HepG2 (cell line): ENCODE measurements around the gene COL27A1. TPM values are rescaled to one million over a fixed set of nuclear protein-coding genes. Genes with fewer than 3 reads are reported as not detected.

ENCODE experiments used
- ADNP ChIP-seq: sonication (generic); formaldehyde crosslinking; IDR thresholded peaks from 2 replicates; pipeline ENCODE4 v1.4.0; 2020; ENCODE audit warnings: missing genetic modification reagents
- CENPT ChIP-seq: sonication (generic); formaldehyde crosslinking; IDR thresholded peaks from 2 replicates; pipeline ENCODE4 v1.8.0; 2022; ENCODE audit warnings: low read depth, mild to moderate bottlenecking, moderate library complexity, missing genetic modification reagents
- EED ChIP-seq: sonication (generic); formaldehyde crosslinking; IDR thresholded peaks from 2 replicates; pipeline ENCODE4 v1.5.0; 2020; ENCODE audit warnings: mild to moderate bottlenecking, missing genetic modification reagents
- EZH2 ChIP-seq: conservative IDR thresholded peaks from 2 replicates; pipeline ENCODE4 v1.6.1; 2012; ENCODE audit warnings: mild to moderate bottlenecking, low read depth, low read length, moderate library complexity
- HDAC1 ChIP-seq: sonication (generic); formaldehyde crosslinking; IDR thresholded peaks from 2 replicates; pipeline ENCODE4 v1.5.1; 2020; ENCODE audit warnings: mild to moderate bottlenecking, missing genetic modification reagents
- HOXA7 ChIP-seq: sonication (generic); formaldehyde crosslinking; IDR thresholded peaks from 2 replicates; pipeline ENCODE4 v1.8.1; 2022; ENCODE audit warnings: mild to moderate bottlenecking, missing genetic modification reagents, moderate library complexity
- IRF2 ChIP-seq: IDR thresholded peaks from 2 replicates; pipeline ENCODE4 v1.6.1; 2018; ENCODE audit warnings: missing genetic modification reagents, missing compliant biosample characterization
- ISX ChIP-seq: sonication (generic); formaldehyde crosslinking; conservative IDR thresholded peaks from 2 replicates; pipeline ENCODE4 v1.5.0; 2020; ENCODE audit warnings: missing genetic modification reagents
- KDM5B ChIP-seq: sonication (generic); formaldehyde crosslinking; IDR thresholded peaks from 2 replicates; pipeline ENCODE4 v1.4.0; 2020; ENCODE audit warnings: missing genetic modification reagents, mild to moderate bottlenecking, borderline replicate concordance
- KLF15 ChIP-seq: sonication (generic); formaldehyde crosslinking; IDR thresholded peaks from 2 replicates; pipeline ENCODE4 v1.8.1; 2023; ENCODE audit warnings: borderline replicate concordance, mild to moderate bottlenecking, inconsistent platforms, missing genetic modification reagents, mixed read lengths
- MAFK ChIP-seq, 2 experiments: IDR thresholded peaks in 1 of 2; conservative IDR thresholded peaks in 1 of 2; 2 replicates each; pipeline ENCODE4 v1.6.1; 2011; ENCODE audit warnings: improper control_type of control experiment in 2 of 2, low read length in 2 of 2
- MATR3 ChIP-seq: sonication (generic); formaldehyde crosslinking; IDR thresholded peaks from 2 replicates; pipeline ENCODE4 v1.4.0; 2020; ENCODE audit warnings: missing genetic modification reagents
- MBNL3 ChIP-seq: fragments of 250-450 bp; sonication (Bioruptor Pico); conservative IDR thresholded peaks from 2 replicates; pipeline ENCODE4 v1.8.0; 2022; ENCODE audit warnings: mild to moderate bottlenecking, inconsistent platforms
- MED1 ChIP-seq: sonication (generic); formaldehyde crosslinking; IDR thresholded peaks from 2 replicates; pipeline ENCODE4 v1.4.0; 2020; ENCODE audit warnings: missing genetic modification reagents
- MEF2D ChIP-seq: sonication (generic); formaldehyde crosslinking; IDR thresholded peaks from 2 replicates; pipeline ENCODE4 v1.5.1; 2020; ENCODE audit warnings: mild to moderate bottlenecking, missing genetic modification reagents
- RBM22 ChIP-seq: fragments of 200-400 bp; formaldehyde crosslinking; optimal IDR thresholded peaks from 2 replicates; pipeline ENCODE3; 2017; ENCODE audit warnings: mild to moderate bottlenecking, low read length, moderate library complexity
- SMYD3 ChIP-seq: sonication (generic); formaldehyde crosslinking; IDR thresholded peaks from 2 replicates; pipeline ENCODE4 v1.8.1; 2023; ENCODE audit warnings: mild to moderate bottlenecking, missing genetic modification reagents
- TBL1XR1 ChIP-seq: fragments of 150-350 bp; IDR thresholded peaks from 2 replicates; pipeline ENCODE4 v1.6.1; 2014; ENCODE audit warnings: borderline replicate concordance, low read length; ENCODE audit not compliant: partially characterized antibody
- TBP ChIP-seq: sonication (generic); formaldehyde crosslinking; IDR thresholded peaks from 2 replicates; pipeline ENCODE4 v1.5.0; 2020; ENCODE audit warnings: missing genetic modification reagents
- TSC22D2 ChIP-seq: sonication (generic); formaldehyde crosslinking; IDR thresholded peaks from 2 replicates; pipeline ENCODE4 v1.5.1; 2020; ENCODE audit warnings: missing genetic modification reagents, mild to moderate bottlenecking, borderline replicate concordance
- ZNF296 ChIP-seq: sonication (generic); formaldehyde crosslinking; conservative IDR thresholded peaks from 2 replicates; pipeline ENCODE4 v1.5.0; 2020; ENCODE audit warnings: mild to moderate bottlenecking, missing genetic modification reagents
- ZNF333 ChIP-seq: sonication (generic); formaldehyde crosslinking; IDR thresholded peaks from 2 replicates; pipeline ENCODE4 v1.4.0; 2020; ENCODE audit warnings: mild to moderate bottlenecking, missing genetic modification reagents, borderline replicate concordance
- ZNF383 ChIP-seq: sonication (generic); formaldehyde crosslinking; IDR thresholded peaks from 2 replicates; pipeline ENCODE4 v1.4.0; 2020; ENCODE audit warnings: missing genetic modification reagents, mild to moderate bottlenecking, borderline replicate concordance
- ZNF549 ChIP-seq: sonication (generic); formaldehyde crosslinking; IDR thresholded peaks from 2 replicates; pipeline ENCODE4 v1.5.0; 2020; ENCODE audit warnings: missing genetic modification reagents
- polyA plus RNA-seq, 8 experiments: library from polyadenylated mRNA; depleted of rRNA in 3 of 8; stranded (reverse) in 7 of 8; unstranded in 1 of 8; fragments of >200 nt; fragmentation: Illumina TruSeq in 4 of 8; extraction: Trizol in 4 of 8; gene quantifications; 2 replicates each; pipeline versions ENCODE4 v1.2.1 to v1.2.3, GENCODE V29; 2011 to 2016; ENCODE audit warnings: low read depth in 4 of 8, missing spikeins in 1 of 8, mixed read lengths in 1 of 8; ENCODE audit not compliant: insufficient read depth in 1 of 8
- total RNA-seq, 5 experiments: library from RNA; depleted of rRNA; stranded (reverse); fragments of >200 nt; fragmentation: Illumina TruSeq; extraction: Trizol; gene quantifications; 2 replicates each; pipeline ENCODE4 v1.2.3, GENCODE V29; 2016; ENCODE audit warnings: low read depth in 1 of 5
- TF ChIP-seq, protein P1 (sequence below): sonication (generic); formaldehyde crosslinking; IDR thresholded peaks from 2 replicates; pipeline ENCODE4 v1.5.1; 2020; ENCODE audit warnings: missing genetic modification reagents, mild to moderate bottlenecking, borderline replicate concordance
- TF ChIP-seq, protein P2 (sequence below): sonication (generic); formaldehyde crosslinking; IDR thresholded peaks from 2 replicates; pipeline ENCODE4 v1.5.1; 2020; ENCODE audit warnings: missing genetic modification reagents, mild to moderate bottlenecking, borderline replicate concordance
- TF ChIP-seq, protein P3 (sequence below): sonication (generic); formaldehyde crosslinking; IDR thresholded peaks from 2 replicates; pipeline ENCODE4 v1.4.0; 2020; ENCODE audit warnings: missing genetic modification reagents, borderline replicate concordance

COL27A1 gene
- total and polyA plus RNA-seq, 2 of the 13 experiments (the other 11 are each of a cell fraction or from before 2014, with no cell fraction given) = 71.3 to 89.1 TPM

DNA sequence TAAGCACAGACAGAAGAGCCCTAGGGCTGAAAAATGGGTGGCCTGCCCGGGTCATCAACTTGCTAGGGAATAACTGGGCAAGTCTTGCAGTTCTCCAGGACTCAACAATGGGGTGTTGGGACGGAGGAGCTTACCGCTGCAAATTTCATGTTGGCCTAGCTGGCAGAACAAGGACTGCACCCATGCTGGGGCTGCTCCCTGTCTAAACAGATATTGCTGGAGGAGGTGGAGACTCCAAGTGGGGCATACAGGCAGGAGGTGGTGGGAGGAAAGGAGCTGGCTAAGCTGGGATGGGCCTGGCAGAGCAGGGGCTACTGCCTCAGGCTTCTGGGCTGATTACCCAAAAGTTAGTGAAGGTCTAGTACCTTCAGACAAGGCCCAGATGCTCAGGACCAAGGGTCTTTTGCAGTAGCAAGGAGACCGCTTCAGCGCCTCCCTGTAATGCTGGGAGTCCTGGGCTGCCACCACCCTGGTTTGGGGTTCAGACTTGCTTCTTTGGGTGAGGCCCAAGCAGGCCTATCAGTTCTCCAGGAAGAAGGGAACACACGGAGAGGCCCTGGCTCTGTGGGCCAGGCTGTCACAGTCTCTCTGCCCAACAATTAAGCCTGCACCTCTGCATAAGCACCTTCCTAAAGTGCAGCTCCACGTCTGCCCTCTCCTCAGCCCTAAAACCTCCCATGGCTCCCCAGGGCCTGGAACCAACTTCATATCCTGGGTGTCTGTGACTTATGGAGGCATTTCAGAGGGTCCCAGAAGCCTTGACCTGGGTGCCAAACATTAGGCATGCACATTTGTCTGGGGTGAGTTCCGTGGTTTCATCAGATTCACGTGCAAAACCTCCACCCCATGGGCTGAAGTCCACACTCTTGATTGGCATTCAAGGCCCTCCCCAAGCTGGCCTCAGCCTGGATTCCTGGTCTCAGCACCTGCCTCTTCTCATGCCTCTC lies 32.0 kb upstream of the COL27A1 start (continued):
- TF ChIP-seq ISX (CRISPR knock-in tag) (no peak), ADNP (peak; percentile 76; the same call in 1 of the 2 replicates), HDAC1 (CRISPR knock-in tag) (no peak), TBP (CRISPR knock-in tag) (no peak), ZNF333 (no peak), ZNF549 (CRISPR knock-in tag) (no peak), EZH2 (no peak), CENPT (no peak), MBNL3 (no peak), SMYD3 (CRISPR knock-in tag) (no peak), MATR3 (no peak), ZNF383 (CRISPR knock-in tag) (no peak), MED1 (CRISPR knock-in tag) (peak; percentile 88), MAFK (conservative IDR thresholded peaks at IDR 0.05 in 1 of 2, IDR thresholded peaks at IDR 0.05 in 1 of 2; ENCODE audit: low read length in 2 of 2) (no peak), TSC22D2 (no peak), TBL1XR1 (no peak), RBM22 (no peak), IRF2 (CRISPR knock-in tag) (no peak), MEF2D (CRISPR knock-in tag) (no peak), KDM5B (no peak), ZNF296 (no peak), HOXA7 (CRISPR knock-in tag) (no peak), KLF15 (CRISPR knock-in tag) (no peak), EED (CRISPR knock-in tag) (no peak)
- TF ChIP-seq, protein P1, sequence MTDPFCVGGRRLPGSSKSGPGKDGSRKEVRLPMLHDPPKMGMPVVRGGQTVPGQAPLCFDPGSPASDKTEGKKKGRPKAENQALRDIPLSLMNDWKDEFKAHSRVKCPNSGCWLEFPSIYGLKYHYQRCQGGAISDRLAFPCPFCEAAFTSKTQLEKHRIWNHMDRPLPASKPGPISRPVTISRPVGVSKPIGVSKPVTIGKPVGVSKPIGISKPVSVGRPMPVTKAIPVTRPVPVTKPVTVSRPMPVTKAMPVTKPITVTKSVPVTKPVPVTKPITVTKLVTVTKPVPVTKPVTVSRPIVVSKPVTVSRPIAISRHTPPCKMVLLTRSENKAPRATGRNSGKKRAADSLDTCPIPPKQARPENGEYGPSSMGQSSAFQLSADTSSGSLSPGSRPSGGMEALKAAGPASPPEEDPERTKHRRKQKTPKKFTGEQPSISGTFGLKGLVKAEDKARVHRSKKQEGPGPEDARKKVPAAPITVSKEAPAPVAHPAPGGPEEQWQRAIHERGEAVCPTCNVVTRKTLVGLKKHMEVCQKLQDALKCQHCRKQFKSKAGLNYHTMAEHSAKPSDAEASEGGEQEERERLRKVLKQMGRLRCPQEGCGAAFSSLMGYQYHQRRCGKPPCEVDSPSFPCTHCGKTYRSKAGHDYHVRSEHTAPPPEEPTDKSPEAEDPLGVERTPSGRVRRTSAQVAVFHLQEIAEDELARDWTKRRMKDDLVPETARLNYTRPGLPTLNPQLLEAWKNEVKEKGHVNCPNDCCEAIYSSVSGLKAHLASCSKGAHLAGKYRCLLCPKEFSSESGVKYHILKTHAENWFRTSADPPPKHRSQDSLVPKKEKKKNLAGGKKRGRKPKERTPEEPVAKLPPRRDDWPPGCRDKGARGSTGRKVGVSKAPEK (CRISPR knock-in tag) = no peak
- TF ChIP-seq, protein P2, sequence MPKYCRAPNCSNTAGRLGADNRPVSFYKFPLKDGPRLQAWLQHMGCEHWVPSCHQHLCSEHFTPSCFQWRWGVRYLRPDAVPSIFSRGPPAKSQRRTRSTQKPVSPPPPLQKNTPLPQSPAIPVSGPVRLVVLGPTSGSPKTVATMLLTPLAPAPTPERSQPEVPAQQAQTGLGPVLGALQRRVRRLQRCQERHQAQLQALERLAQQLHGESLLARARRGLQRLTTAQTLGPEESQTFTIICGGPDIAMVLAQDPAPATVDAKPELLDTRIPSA (CRISPR knock-in tag) = no peak
- TF ChIP-seq, protein P3, sequence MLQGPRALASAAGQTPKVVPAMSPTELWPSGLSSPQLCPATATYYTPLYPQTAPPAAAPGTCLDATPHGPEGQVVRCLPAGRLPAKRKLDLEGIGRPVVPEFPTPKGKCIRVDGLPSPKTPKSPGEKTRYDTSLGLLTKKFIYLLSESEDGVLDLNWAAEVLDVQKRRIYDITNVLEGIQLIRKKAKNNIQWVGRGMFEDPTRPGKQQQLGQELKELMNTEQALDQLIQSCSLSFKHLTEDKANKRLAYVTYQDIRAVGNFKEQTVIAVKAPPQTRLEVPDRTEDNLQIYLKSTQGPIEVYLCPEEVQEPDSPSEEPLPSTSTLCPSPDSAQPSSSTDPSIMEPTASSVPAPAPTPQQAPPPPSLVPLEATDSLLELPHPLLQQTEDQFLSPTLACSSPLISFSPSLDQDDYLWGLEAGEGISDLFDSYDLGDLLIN (CRISPR knock-in tag) = no peak
